K562 (cell line): Measurements from ENCODE around the gene ETS1.

Experiments used
- EZH2 ChIP-seq: IDR thresholded peaks from 2 replicates; pipeline ENCODE4 v1.6.1; 2012; ENCODE audit warnings: low read depth, mild to moderate bottlenecking, inconsistent platforms, low read length, borderline replicate concordance
- GABPA ChIP-seq: fragments of 200-800 bp; sonication (Bioruptor generic); conservative IDR thresholded peaks from 2 replicates; pipeline ENCODE4 v1.6.1; 2016; ENCODE audit warnings: low read depth, missing genetic modification characterization, missing compliant biosample characterization
- JUN ChIP-seq, 2 experiments: sonication (generic) in 1 of 2; formaldehyde crosslinking in 1 of 2; IDR thresholded peaks; 2 replicates each; pipeline versions ENCODE4 v1.6.1 to v1.8.0; 2012 to 2022; ENCODE audit warnings: borderline replicate concordance in 2 of 2, mild to moderate bottlenecking in 2 of 2, improper control_type of control experiment in 1 of 2, low read depth in 1 of 2, low read length in 1 of 2, missing genetic modification reagents in 1 of 2
- MXI1 ChIP-seq: IDR thresholded peaks from 2 replicates; pipeline ENCODE4 v1.6.1; 2011; ENCODE audit warnings: low read depth, mild to moderate bottlenecking, improper control_type of control experiment, low read length
- POLR2A ChIP-seq: fragments of 450-650 bp; conservative IDR thresholded peaks from 2 replicates; pipeline ENCODE4 v1.6.1; 2016
- SIN3A ChIP-seq, 2 experiments: fragments of 150-350 bp in 1 of 2; IDR thresholded peaks; 2 replicates each; pipeline ENCODE4 v1.6.1; 2011 to 2016; ENCODE audit warnings: borderline replicate concordance in 2 of 2, low read depth in 2 of 2, low read length in 2 of 2, mild to moderate bottlenecking in 2 of 2, moderate library complexity in 2 of 2; ENCODE audit not compliant: control insufficient read depth in 1 of 2
- SMAD4 ChIP-seq: fragments of 250-450 bp; sonication (Bioruptor Pico); conservative IDR thresholded peaks from 2 replicates; pipeline ENCODE4 v1.8.0; 2021; ENCODE audit warnings: inconsistent platforms, mild to moderate bottlenecking, moderate library complexity
- ZNF354B ChIP-seq: fragments of 250-450 bp; sonication (Bioruptor Pico); IDR thresholded peaks from 2 replicates; pipeline ENCODE4 v1.4.0; 2020
- ZNF592 ChIP-seq: fragments of 450-650 bp; IDR thresholded peaks from 2 replicates; pipeline ENCODE4 v1.6.1; 2017; ENCODE audit warnings: antibody characterized with exemption, mild to moderate bottlenecking

GRCh38 chr11:128615612-128616011 is 28.3 kb upstream of the ETS1 start:
- TF ChIP-seq SIN3A (IDR thresholded peaks at IDR 0.05; ENCODE audit: borderline replicate concordance in 2 of 2, control insufficient read depth in 1 of 2, low read depth in 2 of 2, low read length in 2 of 2) (no peak), EZH2 (no peak), SMAD4 (no peak), ZNF354B (CRISPR knock-in tag) (no peak), ZNF592 (no peak), POLR2A (no peak), JUN (IDR thresholded peaks at IDR 0.05; ENCODE audit: borderline replicate concordance, low read depth, low read length) (no peak), JUN (CRISPR knock-in tag; IDR thresholded peaks at IDR 0.05; ENCODE audit: borderline replicate concordance) (no peak), GABPA (tag) (no peak), MXI1 (no peak)
